Adrenal gland (tissue), 5 donors: ENCODE measurements around the gene PLPP7.

Experiments used
- POLR2A ChIP-seq, 2 donors: fragments of 450-650 bp; IDR thresholded peaks; one replicate each; pipeline ENCODE4 v1.6.1; 2017; ENCODE audit warnings: antibody characterized with exemption in 2 of 2, mild to moderate bottlenecking in 2 of 2, moderate library complexity in 1 of 2
- TF ChIP-seq, protein P1 (sequence below), 6 experiments: fragments of 450-650 bp in 4 of 6; fragments of 200-600 bp in 2 of 6; sonication (generic) in 1 of 6; IDR thresholded peaks; 1 replicate in 5 of 6; 2 replicates in 1 of 6; pipeline versions ENCODE4 v1.5.1 to v1.8.0; 2016 to 2021; ENCODE audit warnings: antibody characterized with exemption in 6 of 6, mild to moderate bottlenecking in 2 of 6, moderate library complexity in 1 of 6
- donor health status: DM: no; HTN: no; CAD: no.

DNA sequence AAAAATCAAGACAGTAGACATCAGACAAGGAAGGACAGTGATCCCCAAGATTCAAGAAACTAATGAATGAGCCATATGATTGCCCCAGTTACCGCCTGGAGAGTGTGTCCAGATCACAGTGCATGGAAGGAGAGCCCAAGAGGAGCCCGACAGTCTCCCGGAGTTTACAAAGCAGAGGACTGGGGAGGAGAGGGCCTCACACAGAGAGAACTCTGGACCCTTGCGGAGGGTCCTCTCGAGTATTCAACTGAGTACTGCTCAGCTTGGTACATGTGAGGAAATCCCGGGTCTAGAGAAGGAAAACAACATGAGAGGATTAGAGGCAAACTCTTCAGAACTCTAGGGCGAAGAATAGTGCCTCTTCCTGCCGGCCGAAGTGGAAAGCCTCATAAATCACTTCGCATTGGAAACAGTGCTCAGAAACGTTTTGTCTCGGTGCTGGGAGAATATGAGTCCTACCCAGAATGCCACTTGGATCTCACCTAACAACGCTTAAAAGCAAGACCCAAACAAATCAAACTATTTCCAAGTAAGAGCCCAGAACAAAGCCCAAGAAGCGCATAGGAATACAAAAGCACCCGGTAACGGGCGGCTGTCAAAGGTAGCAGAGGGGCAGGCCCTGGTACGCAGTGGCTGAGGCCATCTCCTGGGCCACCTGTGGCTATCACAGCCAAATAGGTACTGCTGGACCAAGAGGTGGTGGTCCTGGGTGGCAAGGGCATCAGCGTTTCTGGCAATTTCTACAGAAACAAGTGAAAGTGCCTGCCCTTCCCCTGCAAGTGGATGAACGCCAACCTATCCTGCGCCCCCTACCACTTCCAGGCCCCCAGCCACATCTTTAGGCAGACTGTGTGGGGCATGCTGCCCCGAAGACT, 49.2 kb upstream of the PLPP7 start:
- TF ChIP-seq, protein P1, sequence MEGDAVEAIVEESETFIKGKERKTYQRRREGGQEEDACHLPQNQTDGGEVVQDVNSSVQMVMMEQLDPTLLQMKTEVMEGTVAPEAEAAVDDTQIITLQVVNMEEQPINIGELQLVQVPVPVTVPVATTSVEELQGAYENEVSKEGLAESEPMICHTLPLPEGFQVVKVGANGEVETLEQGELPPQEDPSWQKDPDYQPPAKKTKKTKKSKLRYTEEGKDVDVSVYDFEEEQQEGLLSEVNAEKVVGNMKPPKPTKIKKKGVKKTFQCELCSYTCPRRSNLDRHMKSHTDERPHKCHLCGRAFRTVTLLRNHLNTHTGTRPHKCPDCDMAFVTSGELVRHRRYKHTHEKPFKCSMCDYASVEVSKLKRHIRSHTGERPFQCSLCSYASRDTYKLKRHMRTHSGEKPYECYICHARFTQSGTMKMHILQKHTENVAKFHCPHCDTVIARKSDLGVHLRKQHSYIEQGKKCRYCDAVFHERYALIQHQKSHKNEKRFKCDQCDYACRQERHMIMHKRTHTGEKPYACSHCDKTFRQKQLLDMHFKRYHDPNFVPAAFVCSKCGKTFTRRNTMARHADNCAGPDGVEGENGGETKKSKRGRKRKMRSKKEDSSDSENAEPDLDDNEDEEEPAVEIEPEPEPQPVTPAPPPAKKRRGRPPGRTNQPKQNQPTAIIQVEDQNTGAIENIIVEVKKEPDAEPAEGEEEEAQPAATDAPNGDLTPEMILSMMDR (IDR thresholded peaks at IDR 0.05) = no peak
- TF ChIP-seq POLR2A (IDR thresholded peaks at IDR 0.05) = no peak
